HG02571 (cell line): ENCODE measurements around the gene LRRC28.

ENCODE experiments used
- ATAC-seq: cut with Tn5 transposase; IDR thresholded peaks from one replicate; pipeline ENCODE4 v1.9.1; 2021; ENCODE audit warnings: mild to moderate bottlenecking, moderate library complexity; ENCODE audit not compliant: unreplicated experiment

The LRRC28 gene

GRCh38 chr15:99249270-99249841 is 1.9 kb upstream of the LRRC28 start, which contains the start of gene TTC23:
TSS of gene TTC23 (minus strand) at chr15:99249581. CDS start at chr15:99228712, 20,869 bp downstream.
- ATAC-seq: no peak

GRCh38 chr15:99250001-99250400 is 1.3 kb upstream of the LRRC28 start:
- no peak for ATAC-seq

- no peak for ATAC-seq
Measured at GRCh38 chr15:99250494-99250856, 806 bp upstream of the LRRC28 start.

- ATAC-seq: no peak
Measured at GRCh38 chr15:99252326-99252725, 1.0 kb downstream of the LRRC28 start.

- ATAC-seq: no peak
Measured at GRCh38 chr15:99253381-99254090, 2.3 kb downstream of the LRRC28 start.

- ATAC-seq: no peak
Measured at GRCh38 chr15:99257107-99257750, 5.9 kb downstream of the LRRC28 start.

- no peak for ATAC-seq
Measured at GRCh38 chr15:99264125-99264524, 12.8 kb downstream of the LRRC28 start.

- no peak for ATAC-seq
Measured at GRCh38 chr15:99265541-99266070, 14.3 kb downstream of the LRRC28 start.

- no peak for ATAC-seq
Measured at GRCh38 chr15:99267957-99268356, 16.7 kb downstream of the LRRC28 start.

- no peak for ATAC-seq
Measured at GRCh38 chr15:99268431-99268830, 17.1 kb downstream of the LRRC28 start.

GRCh38 chr15:99273801-99274200 is 22.5 kb downstream of the LRRC28 start:
- ATAC-seq: no peak

GRCh38 chr15:99275061-99275460 is 23.8 kb downstream of the LRRC28 start:
- no peak for ATAC-seq

- ATAC-seq: no peak
Measured at GRCh38 chr15:99275525-99276128, 24.3 kb downstream of the LRRC28 start.

GRCh38 chr15:99279290-99279689 is 28.0 kb downstream of the LRRC28 start:
- no peak for ATAC-seq

GRCh38 chr15:99279827-99280226 is 28.5 kb downstream of the LRRC28 start:
- ATAC-seq: no peak

GRCh38 chr15:99282121-99282520 is 30.8 kb downstream of the LRRC28 start:
- no peak for ATAC-seq

GRCh38 chr15:99282586-99282985 is 31.3 kb downstream of the LRRC28 start:
- no peak for ATAC-seq

GRCh38 chr15:99283717-99284116 is 32.4 kb downstream of the LRRC28 start:
- ATAC-seq: no peak

- ATAC-seq: no peak
Measured at GRCh38 chr15:99291643-99292042, 40.4 kb downstream of the LRRC28 start.

GRCh38 chr15:99295840-99296239 is 44.6 kb downstream of the LRRC28 start:
- no peak for ATAC-seq

GRCh38 chr15:99296386-99296785 is 45.1 kb downstream of the LRRC28 start:
- no peak for ATAC-seq

- ATAC-seq: no peak
Measured at GRCh38 chr15:99303907-99304306, 52.6 kb downstream of the LRRC28 start.
